ENCODE results near the gene GABRA5. TPM values are rescaled to one million over a fixed set of nuclear protein-coding genes. Genes with fewer than 3 reads are reported as not detected.

Gene GABRA5
- total and polyA plus RNA-seq, 2 of the 8 experiments (the other 6 are each of a cell fraction or from before 2014, with no cell fraction given): 15.0 to 29.6 TPM

- TF ChIP-seq EGR1 (IDR thresholded peaks at IDR 0.05; ENCODE audit: borderline replicate concordance, low read depth, low read length): no peak
- no peak for TF ChIP-seq KDM4A (IDR thresholded peaks at IDR 0.05; ENCODE audit: low read depth, low read length, severe bottlenecking)
- no peak for TF ChIP-seq HDAC2 (IDR thresholded peaks at IDR 0.05; ENCODE audit: borderline replicate concordance in 1 of 2, low read depth in 2 of 2, low read length in 2 of 2)
- TF ChIP-seq SP2 (IDR thresholded peaks at IDR 0.05; ENCODE audit: low read length): no peak
- TF ChIP-seq SIX5 (IDR thresholded peaks at IDR 0.05; ENCODE audit: low read depth, low read length): no peak
- TF ChIP-seq FOSL1 (IDR thresholded peaks at IDR 0.05; ENCODE audit: insufficient read depth, low read depth, low read length): no peak
Measured at GRCh38 chr15:26972636-26973035, 105.8 kb downstream of the GABRA5 start (continued).

Measured in H1 (cell line).